ENCODE measurements around the gene GINS2.

GINS2 gene

DNA sequence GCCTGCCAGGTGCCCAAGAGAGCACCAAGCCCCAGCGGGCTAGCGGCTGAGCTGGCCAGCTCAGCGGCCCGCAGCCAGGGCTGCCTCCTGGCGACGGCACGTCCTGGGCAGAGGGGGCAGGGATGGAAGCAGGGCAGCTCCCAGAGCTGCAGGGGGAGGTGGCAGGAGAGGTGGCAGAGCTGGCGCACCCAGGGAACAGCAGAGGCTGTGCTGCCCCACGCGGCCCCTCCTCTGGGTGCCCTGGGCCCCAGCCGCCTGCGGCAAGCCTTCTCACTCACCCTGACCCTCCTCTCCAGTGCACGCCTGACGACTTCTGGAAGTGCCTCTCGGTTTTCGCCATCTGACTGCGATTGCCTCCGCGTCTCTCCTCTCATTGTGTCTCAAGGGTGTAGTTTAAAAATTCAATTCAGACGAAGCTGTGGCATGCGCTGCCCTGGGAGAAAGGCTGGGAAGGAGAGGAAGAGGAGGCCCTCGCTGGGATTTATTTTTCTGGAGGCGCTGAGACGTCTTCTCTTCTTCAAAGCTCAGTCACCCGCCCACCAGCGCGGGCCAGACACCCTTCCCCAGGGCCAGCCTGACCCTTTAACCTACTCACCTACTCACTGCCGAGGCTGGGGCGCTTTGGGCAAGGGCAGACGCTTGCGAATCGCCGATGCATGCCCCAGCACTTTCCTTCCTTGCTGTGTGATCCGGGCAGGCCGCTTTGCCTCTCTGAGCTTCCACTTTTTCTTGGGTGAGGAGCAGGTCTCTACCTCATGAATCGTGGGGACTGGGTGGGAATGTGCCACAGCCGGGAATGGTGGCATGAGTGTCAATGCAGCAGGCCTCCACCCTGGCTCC lies 50.7 kb downstream of the GINS2 start:
- DNase-seq = no peak

DNA sequence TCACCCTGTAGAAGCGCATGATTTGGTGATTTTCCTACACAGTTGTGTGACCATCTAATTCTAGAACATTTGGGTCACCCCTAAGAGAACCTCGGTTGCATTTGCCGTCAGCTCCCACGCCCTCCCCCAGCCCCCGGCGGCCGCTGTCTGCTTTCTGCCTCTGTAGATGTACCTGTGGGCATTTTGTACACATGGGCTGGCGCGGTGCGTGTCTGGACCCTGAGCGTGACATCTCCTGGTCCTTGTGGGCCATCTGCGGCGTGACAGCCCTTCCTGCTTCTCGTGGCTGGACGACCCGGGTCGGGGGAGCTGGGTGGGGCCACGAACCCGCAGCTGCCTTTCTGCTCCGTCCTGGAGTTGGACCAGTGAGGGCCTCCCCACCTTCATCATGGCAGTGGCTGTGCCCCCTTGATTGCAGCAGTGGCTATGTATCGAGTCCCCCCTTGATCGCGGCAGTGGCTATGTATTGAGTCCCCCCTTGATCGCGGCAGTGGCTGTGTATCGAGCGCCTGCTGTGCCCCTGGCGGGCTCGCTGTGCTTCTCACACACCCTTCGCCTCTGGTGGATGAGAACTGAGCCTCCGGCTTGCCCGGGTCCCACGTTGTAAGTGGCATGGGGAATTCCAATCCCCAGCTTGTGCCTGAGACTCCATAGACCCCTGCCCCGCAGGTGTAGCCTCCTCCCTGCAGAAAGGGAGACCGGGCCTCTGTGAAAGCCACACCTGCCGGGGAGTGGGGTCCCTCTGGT lies 51.5 kb downstream of the GINS2 start:
- DNase-seq = no peak

DNA sequence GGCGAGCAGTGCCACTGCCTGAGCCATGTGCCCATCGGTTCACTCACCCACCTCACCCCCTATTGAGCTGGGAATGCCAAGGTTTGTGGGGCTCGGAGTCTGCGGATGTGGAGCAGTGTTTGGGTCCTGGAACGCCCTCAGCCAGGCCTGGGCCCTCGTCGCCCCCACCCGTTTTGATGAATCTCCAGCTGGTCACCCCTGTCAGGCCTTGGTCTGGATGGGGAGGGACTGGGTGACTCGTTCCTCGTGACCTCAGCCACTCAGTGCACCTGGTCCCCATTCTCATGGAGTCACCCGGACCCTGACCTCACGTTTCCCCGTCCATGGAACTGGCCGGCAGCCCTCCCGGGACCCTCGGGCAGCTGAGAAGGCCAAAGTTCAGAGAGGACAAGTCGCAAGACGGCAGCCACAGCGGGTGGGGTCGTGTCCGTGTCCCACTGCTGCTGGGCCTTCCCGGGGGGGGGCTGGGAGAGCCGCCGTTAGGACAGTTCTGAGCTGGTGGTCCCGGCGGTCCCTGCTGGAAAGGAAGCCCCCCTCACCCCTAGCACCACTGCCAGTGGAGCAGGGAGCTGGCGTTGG lies 52.4 kb downstream of the GINS2 start:
- no peak for DNase-seq

DNA sequence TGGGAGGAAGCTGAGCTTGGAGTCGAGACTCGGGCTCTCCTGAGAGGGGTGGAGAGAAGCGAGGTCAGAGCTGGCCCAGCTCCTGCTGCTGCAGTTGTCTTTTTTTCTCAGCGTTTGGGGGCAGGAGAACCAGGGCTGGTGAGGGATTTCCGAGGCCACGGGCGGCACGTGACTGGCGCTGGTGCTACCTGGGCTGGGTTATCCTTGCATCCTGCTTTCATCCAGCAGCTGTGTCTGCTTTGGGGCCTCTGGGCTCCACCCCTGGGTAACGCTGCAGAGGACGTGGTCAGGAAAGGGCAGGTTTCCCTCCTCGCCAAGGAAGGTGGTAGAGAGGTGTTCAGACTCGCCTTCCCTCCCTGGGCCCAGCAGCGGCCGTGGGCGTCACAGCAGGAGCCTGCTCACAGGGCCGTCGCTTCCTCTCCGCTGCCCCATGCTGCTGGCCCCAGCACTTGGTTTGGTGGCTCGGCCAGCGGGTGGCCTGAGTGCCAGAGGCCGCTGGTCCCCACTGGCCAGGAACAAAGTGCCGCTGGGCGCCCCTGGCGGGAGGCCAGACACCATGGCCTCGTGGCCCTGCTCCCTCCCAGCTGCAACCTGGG lies 53.1 kb downstream of the GINS2 start:
- DNase-seq = no peak

DNA sequence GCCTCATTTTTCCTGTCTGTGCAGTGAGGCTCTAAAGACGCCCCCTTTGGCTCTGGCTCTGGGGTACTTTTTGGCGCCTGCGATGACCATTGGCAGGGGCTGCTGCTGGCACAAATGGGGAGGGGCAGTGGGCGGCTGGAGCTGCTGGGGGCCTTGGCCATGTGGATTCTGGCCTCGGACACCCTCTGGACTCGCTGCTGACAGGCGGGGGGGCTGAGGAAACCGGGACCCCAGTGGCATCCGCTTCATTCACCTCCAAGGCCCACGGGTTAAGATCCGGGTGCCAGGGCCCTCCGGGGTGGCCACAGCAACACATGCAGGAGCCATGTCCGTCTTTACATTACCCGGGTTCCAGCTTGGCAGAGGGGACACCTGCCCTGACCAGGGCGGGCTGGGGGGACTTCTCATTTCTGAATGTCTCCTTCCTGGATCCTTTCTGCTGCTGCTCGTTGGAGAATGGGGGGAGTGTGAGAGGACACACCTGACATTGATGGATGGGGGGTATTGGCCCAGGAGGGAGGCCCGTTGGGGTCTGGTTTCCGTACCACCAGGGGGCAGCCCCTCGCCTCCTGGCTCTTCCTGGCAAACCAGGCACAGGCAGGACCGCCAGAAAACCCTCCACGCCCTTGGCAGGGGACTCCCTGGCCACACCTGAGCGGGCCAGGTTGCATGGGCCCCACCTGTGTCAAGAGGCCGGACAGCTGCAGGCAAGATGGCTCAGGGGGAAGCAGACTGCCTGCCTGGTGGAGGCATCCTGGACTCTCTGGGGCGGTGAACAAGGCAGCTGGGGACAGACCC lies 53.8 kb downstream of the GINS2 start:
- DNase-seq = no peak

DNA sequence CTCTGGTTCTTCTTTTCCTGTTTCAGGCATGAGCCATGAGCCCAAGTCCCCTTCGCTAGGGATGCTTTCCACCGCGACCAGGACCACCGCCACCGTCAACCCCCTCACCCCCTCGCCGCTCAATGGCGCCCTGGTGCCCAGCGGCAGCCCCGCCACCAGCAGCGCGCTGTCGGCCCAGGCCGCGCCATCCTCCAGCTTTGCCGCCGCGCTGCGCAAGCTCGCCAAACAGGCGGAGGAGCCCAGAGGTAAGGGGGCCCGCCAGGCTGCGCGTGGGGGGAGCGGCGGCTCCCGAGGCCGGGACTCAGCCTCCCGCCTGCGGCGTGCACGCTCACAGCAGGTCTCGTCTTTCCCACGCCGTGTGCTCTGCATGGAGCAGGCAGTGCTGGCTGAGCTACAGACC lies 54.9 kb downstream of the GINS2 start:
- DNase-seq = no peak

DNA sequence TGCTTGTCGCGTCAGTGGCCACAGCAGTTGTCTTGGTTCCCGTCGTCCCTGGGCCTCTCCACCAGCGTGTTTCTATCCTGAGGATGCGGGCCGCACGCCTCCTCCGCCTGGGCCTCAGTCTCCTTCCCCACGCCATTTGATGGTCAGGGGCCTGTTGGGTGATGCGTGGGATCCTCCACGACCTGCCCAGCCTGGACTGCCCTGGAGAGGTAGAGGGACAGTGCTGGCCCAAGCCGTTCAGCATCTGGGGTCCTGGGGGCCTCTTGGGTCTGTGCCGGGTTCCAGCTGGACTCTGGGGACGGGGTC lies 55.4 kb downstream of the GINS2 start:
- no peak for DNase-seq

DNA sequence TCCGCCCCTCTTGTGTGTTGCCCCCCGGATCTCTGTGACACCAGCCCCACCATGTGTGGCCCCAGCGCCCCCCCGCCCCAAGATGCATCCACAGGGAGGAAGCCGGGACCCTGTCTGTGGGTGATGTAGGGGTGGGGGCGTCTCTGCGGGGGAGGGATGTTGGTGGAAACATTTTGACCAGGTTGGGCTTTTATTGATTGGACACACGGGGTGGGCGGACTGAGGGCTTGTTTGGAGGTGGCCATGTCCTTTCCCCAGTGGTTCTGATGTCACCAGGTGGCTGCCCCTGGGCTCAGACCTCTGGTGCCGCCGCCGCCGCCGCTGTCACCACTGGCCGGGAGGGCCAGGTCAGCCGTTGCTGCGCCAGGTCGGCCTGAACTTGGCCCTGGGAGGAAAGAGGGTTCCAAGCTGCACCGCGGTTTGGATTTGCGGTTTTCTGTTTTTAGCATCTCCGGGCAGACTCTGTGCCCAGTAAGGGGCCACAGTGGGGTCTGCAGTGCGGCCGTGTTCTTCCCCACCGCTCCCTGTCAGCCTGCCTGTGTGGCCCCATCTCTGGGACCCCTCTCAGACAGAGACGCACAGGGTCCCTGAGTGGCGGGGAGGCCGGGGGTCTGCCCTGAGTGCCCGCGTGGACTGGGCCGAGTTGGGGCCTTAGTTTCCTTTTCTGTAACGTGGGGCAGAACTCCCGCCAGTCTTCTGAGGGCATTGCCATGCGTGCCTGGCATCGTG lies 55.9 kb downstream of the GINS2 start:
- DNase-seq = no peak

DNA sequence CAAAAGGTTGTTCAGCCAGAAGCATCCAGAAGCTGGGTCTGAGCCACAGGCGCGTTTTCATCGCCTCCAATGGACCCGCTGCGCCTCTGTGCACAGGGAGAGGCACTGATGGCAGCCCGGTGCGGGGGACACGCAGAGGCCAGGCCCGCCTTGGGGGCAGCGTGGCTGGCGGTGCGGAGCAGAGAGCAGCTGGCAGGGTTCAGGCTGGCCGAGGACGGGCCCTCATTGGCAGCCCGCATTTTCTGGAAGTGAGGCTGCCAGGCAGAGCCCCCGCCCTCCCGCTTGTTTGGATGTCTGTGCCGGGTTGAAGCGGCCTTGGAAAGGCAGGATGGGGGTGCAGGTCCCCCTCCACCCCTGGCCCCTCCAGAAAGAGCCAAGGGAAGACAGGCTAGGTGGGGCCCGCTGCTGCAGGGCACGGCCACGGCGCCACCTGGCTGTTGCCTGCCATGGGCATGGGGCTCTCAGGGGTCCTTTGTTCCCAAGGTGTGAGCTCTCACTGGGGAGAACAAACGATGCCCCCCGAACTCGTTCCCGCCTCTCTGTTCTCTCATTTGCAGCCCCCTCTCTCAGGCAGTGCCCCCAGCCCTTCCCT lies 56.9 kb downstream of the GINS2 start:
- DNase-seq = no peak

DNA sequence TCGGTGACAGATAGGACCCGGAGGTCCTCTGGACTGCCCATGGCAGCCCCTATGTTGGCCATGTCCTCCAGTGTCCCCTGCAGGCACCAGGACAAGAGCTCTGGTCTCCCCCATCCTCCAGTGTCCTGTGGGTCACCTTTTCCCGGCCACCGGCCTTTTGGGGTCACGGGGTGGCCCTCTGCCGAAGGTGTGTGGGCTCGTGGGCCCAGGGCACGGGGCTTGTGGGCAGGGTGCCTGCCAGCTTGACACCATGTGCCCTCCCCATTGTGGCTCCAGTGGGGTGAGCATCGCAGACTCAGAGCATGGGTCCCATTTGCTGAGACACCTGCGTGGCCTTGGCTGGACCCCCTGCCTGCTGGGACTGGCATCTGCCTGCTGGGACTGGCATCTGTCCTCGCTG lies 57.5 kb downstream of the GINS2 start:
- no peak for DNase-seq

DNA sequence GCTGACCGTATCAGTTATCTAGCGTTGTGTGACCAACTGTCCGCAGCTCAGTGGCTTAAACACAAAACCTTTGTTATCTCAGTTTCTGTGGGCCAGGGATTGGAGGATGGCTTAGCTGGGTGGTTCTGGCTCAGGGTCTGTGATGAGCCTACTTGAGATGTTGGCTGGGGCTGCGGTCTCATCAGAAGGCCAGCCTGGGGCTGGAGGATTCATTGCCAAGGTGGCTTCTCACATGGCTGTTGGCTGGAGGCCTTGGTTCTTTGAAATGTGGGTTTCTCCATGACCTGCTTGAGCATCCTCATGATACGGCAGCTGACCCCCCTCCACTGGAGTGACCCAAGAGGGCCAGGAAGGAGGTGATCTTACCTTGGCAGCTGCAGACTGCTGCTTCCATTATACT lies 58.9 kb downstream of the GINS2 start:
- no peak for DNase-seq

DNA sequence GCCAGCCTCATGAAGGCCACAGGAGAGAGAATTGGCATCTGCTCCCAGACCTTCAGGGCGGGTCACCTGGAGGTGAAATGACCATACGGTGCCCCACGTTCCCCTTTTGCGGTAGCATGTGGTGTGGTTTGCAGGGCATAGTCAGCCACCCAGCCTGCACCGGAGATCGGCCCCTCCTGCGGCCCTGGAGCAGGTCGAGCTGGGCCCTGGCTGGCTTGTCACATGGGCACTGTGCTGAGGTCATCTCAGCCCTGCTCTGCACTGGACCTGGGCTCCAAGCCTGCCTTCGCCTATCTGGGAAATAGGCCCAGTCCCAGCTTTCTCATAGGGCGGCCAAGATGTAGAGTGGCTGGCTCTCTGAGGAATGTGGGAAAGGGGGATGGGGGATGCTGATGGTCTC lies 59.4 kb downstream of the GINS2 start:
- DNase-seq = no peak

DNA sequence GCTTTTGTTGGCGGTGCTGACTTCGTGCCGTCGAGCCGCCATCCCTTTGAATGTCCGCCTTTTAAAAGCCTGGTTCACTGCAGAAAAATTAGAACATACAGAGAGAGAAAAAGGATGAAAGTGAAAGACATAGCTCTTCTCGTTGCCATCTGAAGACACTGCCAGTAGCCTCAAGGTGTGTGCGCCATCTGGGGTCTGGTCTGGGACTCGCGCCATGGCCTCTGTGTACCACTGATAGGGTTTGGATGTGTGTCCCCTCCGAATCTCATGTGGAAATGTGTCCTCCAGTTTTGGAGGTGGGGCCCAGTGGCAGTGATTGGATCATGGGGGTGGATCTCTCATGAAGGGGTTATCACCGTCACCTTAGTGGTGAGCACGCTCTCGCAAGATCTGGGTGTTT lies 60.1 kb downstream of the GINS2 start:
- no peak for DNase-seq

DNA sequence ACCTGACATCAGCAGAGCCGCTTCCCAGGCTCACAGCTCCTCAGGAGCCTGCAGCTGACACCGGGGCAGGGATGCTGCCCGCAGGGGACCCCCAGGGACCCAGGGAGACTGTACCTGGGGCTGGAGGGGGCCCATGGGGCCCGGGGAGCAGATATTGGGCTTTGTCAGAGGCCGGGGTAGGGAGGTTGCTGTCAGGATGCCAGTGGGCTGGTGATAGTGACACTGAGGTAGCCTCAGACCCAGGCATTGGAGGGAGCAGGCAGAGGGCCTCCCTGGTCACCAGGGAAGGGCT lies 60.5 kb downstream of the GINS2 start:
- no peak for DNase-seq

DNA sequence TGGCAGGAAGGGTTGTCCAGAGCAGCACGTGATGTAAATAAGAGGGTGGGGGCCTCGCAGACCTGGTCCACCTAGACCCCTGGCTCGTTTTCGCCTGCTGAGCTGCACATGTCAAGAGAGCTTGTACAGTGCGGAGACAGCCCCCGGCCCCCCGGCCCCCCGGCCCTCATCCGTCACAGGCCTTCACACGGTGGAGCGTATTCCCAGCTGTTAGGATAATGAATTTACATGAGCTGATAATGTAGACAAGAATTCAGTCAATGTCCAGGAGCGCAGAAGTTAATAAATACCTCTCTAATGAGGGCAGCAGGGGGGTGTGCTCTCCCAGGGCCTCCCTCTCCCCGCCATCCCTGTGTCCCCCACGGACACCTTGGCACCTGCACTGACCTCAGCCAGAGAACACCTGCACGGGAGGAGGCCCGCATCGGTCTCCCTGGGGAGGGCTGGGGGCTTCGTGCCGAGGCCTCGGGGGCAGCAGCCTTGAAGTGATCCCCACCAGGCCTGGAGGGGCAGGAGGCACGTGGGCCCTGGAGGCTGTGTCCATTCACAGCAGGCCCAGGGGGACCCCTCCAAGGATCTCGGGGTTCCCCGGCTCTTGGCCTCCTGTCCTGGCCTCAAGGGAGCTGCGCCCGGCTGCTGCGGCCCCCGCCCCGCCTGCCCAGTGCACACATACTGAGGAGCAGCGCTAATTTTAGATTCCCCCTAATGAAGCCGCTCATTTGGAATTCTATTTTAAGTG lies 61.1 kb downstream of the GINS2 start:
- DNase-seq = no peak

DNA sequence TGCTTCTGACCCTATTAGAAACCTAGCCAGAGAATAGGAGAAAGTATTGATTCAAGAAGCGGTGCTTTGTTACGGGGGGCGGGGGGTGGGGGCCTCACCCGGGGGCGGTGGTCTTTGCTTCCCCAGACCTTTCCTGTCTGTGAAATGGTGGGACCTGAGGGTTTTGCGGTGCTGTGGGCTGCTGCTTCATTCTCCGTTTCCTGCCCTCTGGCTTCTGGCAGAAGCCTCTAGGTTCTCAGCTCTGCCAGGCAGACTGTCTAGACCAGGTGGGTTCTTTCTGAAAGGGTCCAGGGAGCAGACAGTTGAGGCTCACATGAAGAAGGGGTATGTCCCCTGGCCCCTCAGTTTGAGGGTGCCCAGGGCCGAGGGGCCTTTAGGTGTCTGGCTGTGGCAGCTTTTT lies 61.7 kb downstream of the GINS2 start:
- no peak for DNase-seq
